Stimulated activated CD8-positive, alpha-beta memory T cell treated with anti-CD3 and anti-CD28 coated beads, Interleukin-7, amount 100 ng/mL, for 4 hours (primary cell): ENCODE results near the gene MLLT10.
"Not testable (repeated sequence)": the region's sequence is repeated elsewhere in the genome, so short reads cannot be mapped to it uniquely, and the experiment has no call there.

ENCODE experiments used
- DNase-seq, 2 donors: peaks; one replicate each; pipeline ENCODE4 v3.0.0-alpha.2; 2020; ENCODE audit warnings: low read depth in 2 of 2

Gene MLLT10

GRCh38 chr10:21699575-21699974 lies 165.5 kb downstream of the MLLT10 start:
- no peak for DNase-seq

GRCh38 chr10:21700474-21700873 lies 166.4 kb downstream of the MLLT10 start:
- DNase-seq, result no peak

GRCh38 chr10:21702633-21703111 lies 168.6 kb downstream of the MLLT10 start:
- no peak for DNase-seq

- no peak for DNase-seq
Measured at GRCh38 chr10:21705142-21705827, 171.3 kb downstream of the MLLT10 start.

- no peak for DNase-seq
Measured at GRCh38 chr10:21705828-21706176, 171.8 kb downstream of the MLLT10 start.

- DNase-seq, result no peak
Measured at GRCh38 chr10:21707498-21707897, 173.5 kb downstream of the MLLT10 start.

- DNase-seq, result no peak
Measured at GRCh38 chr10:21712975-21713374, 178.9 kb downstream of the MLLT10 start.

- no peak for DNase-seq
Measured at GRCh38 chr10:21715531-21716195, 181.6 kb downstream of the MLLT10 start.

GRCh38 chr10:21717437-21718054 lies 183.5 kb downstream of the MLLT10 start:
- not testable (repeated sequence) for DNase-seq

GRCh38 chr10:21719502-21719901 lies 185.5 kb downstream of the MLLT10 start:
- DNase-seq, result no peak

- no peak for DNase-seq
Measured at GRCh38 chr10:21720090-21720489, 186.1 kb downstream of the MLLT10 start.

- DNase-seq, result no peak
Measured at GRCh38 chr10:21721000-21721665, 187.1 kb downstream of the MLLT10 start.

- DNase-seq, result no peak
Measured at GRCh38 chr10:21722209-21722608, 188.2 kb downstream of the MLLT10 start.

- DNase-seq, result no peak
Measured at GRCh38 chr10:21724020-21724589, 190.1 kb downstream of the MLLT10 start.

- peak in 1 of 2 donors; percentile 8 for DNase-seq
Measured at GRCh38 chr10:21724687-21725367, 190.8 kb downstream of the MLLT10 start.

GRCh38 chr10:21726601-21727225 lies 192.7 kb downstream of the MLLT10 start:
- no peak for DNase-seq

- no peak for DNase-seq
Measured at GRCh38 chr10:21727452-21728168, 193.6 kb downstream of the MLLT10 start.

- no peak for DNase-seq
Measured at GRCh38 chr10:21728618-21729017, 194.6 kb downstream of the MLLT10 start.

- DNase-seq, result no peak
Measured at GRCh38 chr10:21732067-21732772, 198.2 kb downstream of the MLLT10 start.

- no peak for DNase-seq
Measured at GRCh38 chr10:21733710-21734109, 199.7 kb downstream of the MLLT10 start.
